H1 (cell line): ENCODE data around the gene AEBP1. TPM values are rescaled to one million over a fixed set of nuclear protein-coding genes. Genes with fewer than 3 reads are reported as not detected.

Source experiments
- CTCF ChIA-PET: fragments of 300-600 bp; sonication (Branson Sonifier 250); formaldehyde crosslinking; loops from one replicate; lab custom pipeline; 2021; ENCODE audit not compliant: partially characterized antibody; lab: Charles Lee
- POLR2A ChIA-PET: fragments of 300-600 bp; sonication (Branson Sonifier 250); formaldehyde crosslinking; loops from one replicate; lab custom pipeline; 2021; ENCODE audit warnings: inconsistent platforms; ENCODE audit not compliant: partially characterized antibody; lab: Charles Lee
- DNase-seq, 2 experiments: peaks; one replicate each; pipeline versions ENCODE4 v3.0.0 to v3.0.0-alpha.2; 2010 to 2022; ENCODE audit warnings: low spot score in 2 of 2, low read depth in 1 of 2, mixed read lengths in 1 of 2
- FAIRE-seq: peaks from 2 replicates; lab custom pipeline; 2011; peaks lifted over from hg19 to GRCh38; lab: Jason Lieb, UNC
- H2AFZ ChIP-seq: 2 replicates; pipeline ENCODE4 v1.8.1; 2012; ENCODE audit warnings: low read length, inconsistent platforms
- H2AK5ac ChIP-seq: 2 replicates; pipeline ENCODE4 v1.6.1; 2013; ENCODE audit warnings: low read depth, low read length
- H2BK120ac ChIP-seq: replicated peaks from 2 replicates; pipeline ENCODE3; 2013; ENCODE audit warnings: low read depth, low read length, inconsistent platforms
- H2BK12ac ChIP-seq: 2 replicates; pipeline ENCODE4 v1.6.1; 2013; ENCODE audit warnings: low read depth, low read length
- H2BK15ac ChIP-seq: 2 replicates; pipeline ENCODE4 v1.6.1; 2013; ENCODE audit warnings: low read length
- H2BK20ac ChIP-seq: 2 replicates; pipeline ENCODE4 v1.6.1; 2013; ENCODE audit warnings: low read length
- H2BK5ac ChIP-seq: 2 replicates; pipeline ENCODE4 v1.6.1; 2013; ENCODE audit warnings: low read depth, low read length
- H3K14ac ChIP-seq: 2 replicates; pipeline ENCODE4 v1.6.1; 2013; ENCODE audit warnings: inconsistent platforms; ENCODE audit not compliant: insufficient read length
- H3K18ac ChIP-seq: 2 replicates; pipeline ENCODE4 v1.6.1; 2013; ENCODE audit warnings: low read length; ENCODE audit errors: extremely low read depth
- H3K23ac ChIP-seq: 2 replicates; pipeline ENCODE4 v1.6.1; 2013; ENCODE audit warnings: inconsistent platforms; ENCODE audit not compliant: insufficient read length
- H3K23me2 ChIP-seq: 2 replicates; pipeline ENCODE4 v1.6.1; 2013; ENCODE audit warnings: low read depth, low read length
- H3K27ac ChIP-seq: 2 replicates; pipeline ENCODE4 v1.6.1; 2011; ENCODE audit warnings: low read depth, low read length, inconsistent platforms
- H3K27me3 ChIP-seq, 4 experiments: replicated peaks in 1 of 4; 1 replicate in 1 of 4; 2 replicates in 3 of 4; pipeline versions ENCODE4 v1.6.1 to v1.8.1; 2011 to 2013; ENCODE audit warnings: low read length in 3 of 4, mild to moderate bottlenecking in 3 of 4, inconsistent platforms in 2 of 4, mixed read lengths in 2 of 4, moderate library complexity in 1 of 4; ENCODE audit not compliant: control insufficient read depth in 3 of 4, insufficient read depth in 3 of 4; ENCODE audit errors: extremely low read depth in 1 of 4
- H3K36me3 ChIP-seq, 4 experiments: 2 replicates each; pipeline versions ENCODE4 v1.6.1 to v1.8.1; 2011 to 2013; ENCODE audit warnings: mild to moderate bottlenecking in 4 of 4, low read length in 3 of 4, moderate library complexity in 2 of 4, control low read depth in 1 of 4, inconsistent platforms in 1 of 4; ENCODE audit not compliant: insufficient read depth in 4 of 4, control insufficient read depth in 2 of 4
- H3K4ac ChIP-seq: replicated peaks from 2 replicates; pipeline ENCODE3; 2013; ENCODE audit warnings: low read length, low read depth, mixed read lengths, inconsistent platforms; ENCODE audit not compliant: insufficient read length
- H3K4me1 ChIP-seq, 4 experiments: replicated peaks in 1 of 4; 1 replicate in 1 of 4; 2 replicates in 3 of 4; pipeline versions ENCODE4 v1.6.1 to v1.8.1; 2011 to 2013; ENCODE audit warnings: low read length in 3 of 4, inconsistent platforms in 2 of 4, mixed read lengths in 1 of 4; ENCODE audit not compliant: insufficient read depth in 4 of 4, control insufficient read depth in 3 of 4
- H3K4me2 ChIP-seq, 2 experiments: 2 replicates each; pipeline versions ENCODE4 v1.6.1 to v1.8.1; 2011 to 2013; ENCODE audit warnings: low read depth in 2 of 2, low read length in 2 of 2, control low read depth in 1 of 2, inconsistent platforms in 1 of 2, mild to moderate bottlenecking in 1 of 2; ENCODE audit not compliant: insufficient read depth in 1 of 2
- H3K4me3 ChIP-seq, 4 experiments: fragments of 200-600, 300-600 bp in 1 of 4; sonication (generic), shearing (Covaris generic), sonication (Bioruptor Twin) in 1 of 4; 2 replicates each; pipeline versions ENCODE4 v1.5.1 to v1.8.1; 2011 to 2016; ENCODE audit warnings: low read length in 4 of 4, low read depth in 3 of 4, control low read depth in 2 of 4, inconsistent platforms in 2 of 4, mild to moderate bottlenecking in 2 of 4, mixed read lengths in 1 of 4, moderate library complexity in 1 of 4; ENCODE audit not compliant: insufficient read depth in 2 of 4; ENCODE audit errors: extremely low read depth in 1 of 4
- H3K56ac ChIP-seq: replicated peaks from 2 replicates; pipeline ENCODE3; 2013; ENCODE audit warnings: low read depth, mild to moderate bottlenecking, mixed read lengths, low read length, inconsistent platforms; ENCODE audit not compliant: insufficient read length
- H3K79me1 ChIP-seq: 2 replicates; pipeline ENCODE4 v1.6.1; 2013; ENCODE audit warnings: low read depth, low read length, control low read depth
- H3K79me2 ChIP-seq, 2 experiments: 2 replicates each; pipeline versions ENCODE4 v1.6.1 to v1.8.1; 2012 to 2013; ENCODE audit warnings: low read length in 2 of 2, mild to moderate bottlenecking in 2 of 2, inconsistent platforms in 1 of 2; ENCODE audit not compliant: insufficient read depth in 2 of 2, control insufficient read depth in 1 of 2
- H3K9ac ChIP-seq, 4 experiments: replicated peaks in 1 of 4; 1 replicate in 1 of 4; 2 replicates in 3 of 4; pipeline versions ENCODE4 v1.6.1 to v1.8.1; 2011 to 2013; ENCODE audit warnings: low read depth in 3 of 4, low read length in 3 of 4, control low read depth in 2 of 4, mild to moderate bottlenecking in 2 of 4, moderate library complexity in 2 of 4, inconsistent platforms in 1 of 4; ENCODE audit errors: extremely low read depth in 1 of 4
- H3K9me3 ChIP-seq, 2 experiments: 2 replicates each; pipeline versions ENCODE4 v1.6.1 to v1.8.1; 2012 to 2013; ENCODE audit warnings: mild to moderate bottlenecking in 2 of 2, moderate library complexity in 2 of 2, control low read depth in 1 of 2, inconsistent platforms in 1 of 2, low read depth in 1 of 2, low read length in 1 of 2, mixed read lengths in 1 of 2; ENCODE audit not compliant: insufficient read depth in 2 of 2
- H4K20me1 ChIP-seq, 2 experiments: replicated peaks in 1 of 2; 2 replicates each; pipeline versions ENCODE3 to v1.8.1; 2011 to 2013; ENCODE audit warnings: inconsistent platforms in 2 of 2, low read length in 2 of 2, mild to moderate bottlenecking in 1 of 2; ENCODE audit not compliant: insufficient read depth in 2 of 2, control insufficient read depth in 1 of 2
- H4K5ac ChIP-seq: 2 replicates; pipeline ENCODE4 v1.6.1; 2013; ENCODE audit warnings: low read length, low read depth, mixed read lengths, inconsistent platforms; ENCODE audit not compliant: insufficient read length
- H4K8ac ChIP-seq: 2 replicates; pipeline ENCODE4 v1.8.0; 2013; ENCODE audit warnings: mild to moderate bottlenecking, moderate library complexity, low read length, inconsistent platforms; ENCODE audit not compliant: insufficient read depth; ENCODE audit errors: extremely low read depth
- H4K91ac ChIP-seq: replicated peaks from 2 replicates; pipeline ENCODE3; 2013; ENCODE audit warnings: low read length, mixed read lengths, inconsistent platforms; ENCODE audit not compliant: insufficient read length
- HDAC2 ChIP-seq, 2 experiments: fragments of 300-600 bp in 1 of 2; sonication (generic) in 1 of 2; IDR thresholded peaks; 2 replicates each; pipeline ENCODE4 v1.6.1; 2011 to 2012; ENCODE audit warnings: low read depth in 2 of 2, low read length in 2 of 2, mild to moderate bottlenecking in 2 of 2, moderate library complexity in 2 of 2, borderline replicate concordance in 1 of 2, inconsistent platforms in 1 of 2
- JUN ChIP-seq: IDR thresholded peaks from 2 replicates; pipeline ENCODE4 v1.6.1; 2011; ENCODE audit warnings: low read depth, mild to moderate bottlenecking, improper control_type of control experiment, low read length
- KDM5A ChIP-seq: fragments of 200-600 bp; IDR thresholded peaks from 2 replicates; pipeline ENCODE4 v1.7.1; 2012; ENCODE audit warnings: mild to moderate bottlenecking, low read length, inconsistent platforms, mixed read lengths
- POLR2A ChIP-seq, 2 experiments: IDR thresholded peaks; 1 replicate in 1 of 2; 2 replicates in 1 of 2; pipeline ENCODE4 v1.6.1; 2011; ENCODE audit warnings: low read depth in 2 of 2, low read length in 2 of 2, mild to moderate bottlenecking in 2 of 2; ENCODE audit errors: control extremely low read depth in 1 of 2
- POU5F1 ChIP-seq: IDR thresholded peaks from 2 replicates; pipeline ENCODE4 v1.6.1; 2011; ENCODE audit warnings: low read depth, mild to moderate bottlenecking, low read length, moderate library complexity
- RAD21 ChIP-seq, 2 experiments: IDR thresholded peaks in 1 of 2; conservative IDR thresholded peaks in 1 of 2; 2 replicates each; pipeline ENCODE4 v1.6.1; 2011; ENCODE audit warnings: low read depth in 2 of 2, low read length in 2 of 2, improper control_type of control experiment in 1 of 2, inconsistent platforms in 1 of 2, mild to moderate bottlenecking in 1 of 2, moderate library complexity in 1 of 2
- TBP ChIP-seq: IDR thresholded peaks from 2 replicates; pipeline ENCODE4 v1.6.1; 2011; ENCODE audit warnings: low read depth, low read length, improper control_type of control experiment
- ZNF274 ChIP-seq: IDR thresholded peaks from 2 replicates; pipeline ENCODE4 v1.7.0; 2012; ENCODE audit warnings: low read length, borderline replicate concordance; ENCODE audit errors: extremely low read depth
- WGBS, 2 experiments: shearing (Covaris generic) in 1 of 2; methylation state at CpG; one replicate each; pipeline versions ENCODE4 v1.1.6 to v1.1.7; 2013 to 2015; ENCODE audit warnings: low lambda C conversion rate in 2 of 2, mixed read lengths in 2 of 2, inconsistent platforms in 1 of 2, low coverage in 1 of 2, missing lambda C conversion rate in 1 of 2; ENCODE audit not compliant: insufficient replicate concordance in 2 of 2, insufficient coverage in 1 of 2, insufficient read length in 1 of 2; ENCODE audit errors: extremely low coverage in 1 of 2, missing lambda C conversion rate in 1 of 2; 5-methylcytosine and 5-hydroxymethylcytosine counted together
- polyA plus RNA-seq, 7 experiments: library from polyadenylated mRNA; depleted of rRNA in 3 of 7; stranded (reverse) in 5 of 7; unstranded in 2 of 7; fragments of >200 nt in 5 of 7; fragments of 200-250 nt in 2 of 7; gene quantifications; 1 replicate in 5 of 7; 2 replicates in 1 of 7; 4 replicates in 1 of 7; pipeline versions ENCODE4 v1.2.1 to v1.2.3, GENCODE V29; 2011 to 2013; ENCODE audit warnings: missing spikeins in 2 of 7, mixed read lengths in 2 of 7
- total RNA-seq: library from RNA; stranded (reverse); fragmentation: NEBNext Ultra II Directional; extraction: Animal tissue kit (Norgen Biotek cat#: 25700); gene quantifications from 2 replicates; pipeline ENCODE4 v1.2.1, GENCODE V29; 2021
- TF ChIP-seq, protein P1 (sequence below): IDR thresholded peaks from 2 replicates; pipeline ENCODE4 v1.6.1; 2012; ENCODE audit warnings: inconsistent platforms
- TF ChIP-seq, protein P2 (sequence below): IDR thresholded peaks from 2 replicates; pipeline ENCODE4 v1.6.1; 2011; ENCODE audit warnings: low read length, improper control_type of control experiment
- TF ChIP-seq, protein P3 (sequence below): IDR thresholded peaks from 2 replicates; pipeline ENCODE4 v1.6.1; 2012; ENCODE audit warnings: inconsistent platforms

The AEBP1 gene
- total and polyA plus RNA-seq, 2 of the 8 experiments (the other 6 are each of a cell fraction or from before 2014, with no cell fraction given): 10.4 to 41.2 TPM

DNA sequence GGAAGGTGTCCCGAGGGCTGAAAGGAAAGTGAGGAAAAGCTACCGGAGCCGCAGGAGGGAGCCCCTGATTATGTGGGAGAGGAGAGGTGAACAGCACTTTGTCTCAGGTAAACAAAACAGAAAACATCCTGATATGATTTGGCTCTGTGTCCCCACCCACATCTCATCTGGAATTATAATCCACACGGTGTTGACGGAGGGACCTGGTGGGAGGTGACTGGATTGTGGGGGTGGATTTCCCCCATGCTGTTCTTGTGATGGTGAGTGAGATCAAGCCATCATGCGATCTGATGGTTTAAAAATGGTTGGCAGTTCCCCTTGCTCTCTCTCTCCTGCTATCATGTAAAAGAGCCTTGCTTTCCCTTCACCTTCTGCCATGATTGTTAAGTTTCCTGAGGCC is 16.2 kb downstream of the AEBP1 start:
- Histone ChIP-seq H3K9me3 (no peaks in the 10 kb centered on the region), H3K27me3 (peaks cover 0 to 4% (median 0%) of the 10 kb centered on the region in 4 experiments; a peak in 3 of 7 replicates), H3K36me3 (peaks cover 17 to 52% (median 28%) of the 10 kb centered on the region in 4 experiments; a peak in 7 of 8 replicates), H2BK20ac (no peak overlapping the region), H2BK15ac (no peak overlapping the region), H4K5ac (no peak overlapping the region), H2AK5ac (no peak overlapping the region), H3K4me1 (peaks cover 0 to 7% (median 3%) of the 10 kb centered on the region in 4 experiments; a peak in 4 of 7 replicates), H3K79me2 (peaks cover 3 to 16% of the 10 kb centered on the region in 2 experiments; a peak in 3 of 4 replicates), H2AFZ (no peak overlapping the region), H2BK5ac (no peak overlapping the region), H2BK120ac (no peak overlapping the region), H3K79me1 (peaks cover 10% of the 10 kb centered on the region), H3K4ac (no peak overlapping the region), H3K14ac (no peak overlapping the region), H3K4me3 (no peak overlapping the region), H3K4me2 (no peak overlapping the region), H2BK12ac (no peak overlapping the region), H4K8ac (no peak overlapping the region), H4K20me1 (peaks cover 4 to 6% of the 10 kb centered on the region in 2 experiments), H3K18ac (no peak overlapping the region), H3K23ac (no peak overlapping the region), H4K91ac (no peak overlapping the region), H3K9ac (no peak overlapping the region), H3K27ac (no peak overlapping the region), H3K23me2 (peaks cover 9% of the 10 kb centered on the region), H3K56ac (no peak overlapping the region)
- DNase-seq (no peak), FAIRE-seq (no peak)
- POLR2A ChIA-PET: interaction anchor here (0.9 to 2.1 kb wide), 5 partner anchors 9 to 97 kb away, joined by 3 to 6 read pairs (median 4); no protein-coding TSS in a partner anchor
- WGBS, 2 experiments: 81% methylated on average over 6 of the region's 6 CpGs; no CpG with 5 or more reads in 1 of the 2 experiments
- CTCF ChIA-PET: interaction anchor here (1.3 kb wide), 2 partner anchors 11 kb away, joined by 4 to 8 read pairs; no protein-coding TSS in a partner anchor
- TF ChIP-seq POLR2A (IDR thresholded peaks at IDR 0.05; ENCODE audit: control extremely low read depth in 1 of 2, low read depth in 2 of 2, low read length in 2 of 2) (no peak), RAD21 (IDR thresholded peaks at IDR 0.05 in 1 of 2, conservative IDR thresholded peaks at IDR 0.05 in 1 of 2; ENCODE audit: low read depth in 2 of 2, low read length in 2 of 2) (no peak), KDM5A (no peak), TBP (no peak), HDAC2 (IDR thresholded peaks at IDR 0.05; ENCODE audit: borderline replicate concordance in 1 of 2, low read depth in 2 of 2, low read length in 2 of 2) (no peak), JUN (no peak), POU5F1 (no peak), ZNF274 (no peak)
- TF ChIP-seq, protein P1, sequence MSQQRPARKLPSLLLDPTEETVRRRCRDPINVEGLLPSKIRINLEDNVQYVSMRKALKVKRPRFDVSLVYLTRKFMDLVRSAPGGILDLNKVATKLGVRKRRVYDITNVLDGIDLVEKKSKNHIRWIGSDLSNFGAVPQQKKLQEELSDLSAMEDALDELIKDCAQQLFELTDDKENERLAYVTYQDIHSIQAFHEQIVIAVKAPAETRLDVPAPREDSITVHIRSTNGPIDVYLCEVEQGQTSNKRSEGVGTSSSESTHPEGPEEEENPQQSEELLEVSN: no peak
- TF ChIP-seq, protein P2, sequence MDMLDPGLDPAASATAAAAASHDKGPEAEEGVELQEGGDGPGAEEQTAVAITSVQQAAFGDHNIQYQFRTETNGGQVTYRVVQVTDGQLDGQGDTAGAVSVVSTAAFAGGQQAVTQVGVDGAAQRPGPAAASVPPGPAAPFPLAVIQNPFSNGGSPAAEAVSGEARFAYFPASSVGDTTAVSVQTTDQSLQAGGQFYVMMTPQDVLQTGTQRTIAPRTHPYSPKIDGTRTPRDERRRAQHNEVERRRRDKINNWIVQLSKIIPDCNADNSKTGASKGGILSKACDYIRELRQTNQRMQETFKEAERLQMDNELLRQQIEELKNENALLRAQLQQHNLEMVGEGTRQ: no peak
- TF ChIP-seq, protein P3, sequence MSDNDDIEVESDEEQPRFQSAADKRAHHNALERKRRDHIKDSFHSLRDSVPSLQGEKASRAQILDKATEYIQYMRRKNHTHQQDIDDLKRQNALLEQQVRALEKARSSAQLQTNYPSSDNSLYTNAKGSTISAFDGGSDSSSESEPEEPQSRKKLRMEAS: no peak
